Stimulated activated CD8-positive, alpha-beta memory T cell treated with anti-CD3 and anti-CD28 coated beads, Interleukin-4, amount 100 ng/mL, for 1 hour (primary cell): ENCODE data around the gene C11orf54.

ENCODE experiments used
- DNase-seq, 2 donors: peaks; one replicate each; pipeline ENCODE4 v3.0.0-alpha.2; 2020; ENCODE audit warnings: low read depth in 2 of 2, low spot score in 1 of 2

The C11orf54 gene

GRCh38 chr11:93741094-93741881, at the start of gene C11orf54, which contains the start of gene TAF1D:
TSS of gene C11orf54 (plus strand) at chr11:93741672. CDS start at chr11:93747394, 5,722 bp downstream.
TSS of gene TAF1D (minus strand) at chr11:93741495. CDS start at chr11:93739304, 2,191 bp downstream.
- peak; percentile 92 to 93 for DNase-seq

- no peak for DNase-seq
Observed at GRCh38 chr11:93694109-93694508, 47.4 kb upstream of the C11orf54 start.

- DNase-seq, result no peak
Observed at GRCh38 chr11:93694557-93694956, 46.9 kb upstream of the C11orf54 start.

DNA sequence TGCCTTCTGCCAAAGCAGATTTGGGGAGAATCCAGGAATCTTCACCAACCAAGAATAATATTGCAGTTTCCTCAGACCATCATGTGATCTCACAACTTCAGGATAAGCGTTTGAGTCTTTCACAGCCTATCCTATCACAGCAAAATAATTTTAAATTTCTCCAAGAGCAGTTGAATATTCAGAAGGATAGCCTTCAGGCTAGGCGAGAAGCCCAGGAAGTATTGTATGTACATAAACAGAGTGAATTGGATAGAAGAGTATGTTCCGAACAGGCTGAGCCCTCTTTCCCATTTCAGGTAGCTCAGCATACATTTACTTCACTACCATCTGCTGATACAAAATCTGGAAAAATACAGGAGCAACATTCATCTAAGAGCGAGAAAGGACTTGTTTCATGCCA, 43.9 kb upstream of the C11orf54 start:
- no peak for DNase-seq

DNA sequence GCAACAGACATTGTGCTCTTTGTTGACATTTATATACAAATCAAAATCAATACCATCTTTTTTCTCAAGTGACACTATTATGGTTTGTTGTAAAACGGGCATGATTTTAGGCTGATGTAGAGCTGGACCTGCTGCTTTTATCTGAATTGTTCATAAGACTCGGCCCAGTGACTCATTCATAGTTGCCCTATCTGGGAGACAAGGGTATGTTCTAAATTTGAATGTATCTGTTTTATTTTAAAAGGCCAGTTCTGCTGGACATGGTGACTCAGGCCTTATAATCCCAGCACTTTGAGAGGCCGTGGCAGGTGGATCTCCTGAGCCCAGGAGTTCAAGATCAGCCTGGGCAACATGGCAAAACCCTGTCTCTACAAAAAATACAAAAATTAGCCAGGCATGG, 40.6 kb upstream of the C11orf54 start:
- DNase-seq, result no peak

DNA sequence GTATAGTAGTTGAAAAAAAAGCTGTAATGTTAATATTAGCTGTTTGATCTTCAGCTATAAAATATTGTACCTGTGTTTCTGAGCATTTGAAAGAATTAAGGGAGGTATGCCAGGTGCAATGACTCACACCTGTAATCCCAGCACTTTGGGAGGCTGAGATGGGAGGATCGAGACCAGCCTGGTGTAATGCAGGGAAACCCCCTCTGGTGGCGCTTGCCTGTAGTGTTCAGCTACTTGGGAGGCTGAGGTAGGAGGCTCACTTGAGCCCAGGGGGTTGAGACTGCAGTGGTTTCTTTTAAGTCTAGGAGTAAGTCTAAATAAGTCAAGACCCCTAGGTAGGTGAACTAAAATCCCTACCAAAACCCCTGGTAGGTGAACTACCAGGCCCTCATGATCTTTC, 37.2 kb upstream of the C11orf54 start:
- no peak for DNase-seq

- DNase-seq, result no peak
Observed at GRCh38 chr11:93710239-93710638, 31.2 kb upstream of the C11orf54 start.

DNA sequence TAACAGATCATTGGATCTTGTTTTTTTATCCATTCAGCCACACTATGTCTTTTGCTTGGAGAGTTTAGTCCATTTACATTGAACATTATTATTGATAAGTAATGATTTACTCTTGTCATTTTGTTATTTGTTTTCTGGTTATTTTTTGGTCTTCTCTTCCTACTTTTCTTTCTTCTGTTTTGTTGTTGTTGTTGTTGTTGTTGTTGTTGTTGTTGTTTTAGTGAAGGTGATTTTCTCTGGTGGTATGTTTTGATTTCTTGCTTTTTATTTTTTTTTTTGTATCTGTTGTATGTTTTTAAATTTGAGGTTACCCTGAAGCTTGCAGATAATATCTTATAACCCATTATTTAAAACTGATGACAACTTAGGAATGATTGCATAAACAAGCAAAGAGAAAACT, 28.8 kb upstream of the C11orf54 start:
- DNase-seq, result no peak

DNA sequence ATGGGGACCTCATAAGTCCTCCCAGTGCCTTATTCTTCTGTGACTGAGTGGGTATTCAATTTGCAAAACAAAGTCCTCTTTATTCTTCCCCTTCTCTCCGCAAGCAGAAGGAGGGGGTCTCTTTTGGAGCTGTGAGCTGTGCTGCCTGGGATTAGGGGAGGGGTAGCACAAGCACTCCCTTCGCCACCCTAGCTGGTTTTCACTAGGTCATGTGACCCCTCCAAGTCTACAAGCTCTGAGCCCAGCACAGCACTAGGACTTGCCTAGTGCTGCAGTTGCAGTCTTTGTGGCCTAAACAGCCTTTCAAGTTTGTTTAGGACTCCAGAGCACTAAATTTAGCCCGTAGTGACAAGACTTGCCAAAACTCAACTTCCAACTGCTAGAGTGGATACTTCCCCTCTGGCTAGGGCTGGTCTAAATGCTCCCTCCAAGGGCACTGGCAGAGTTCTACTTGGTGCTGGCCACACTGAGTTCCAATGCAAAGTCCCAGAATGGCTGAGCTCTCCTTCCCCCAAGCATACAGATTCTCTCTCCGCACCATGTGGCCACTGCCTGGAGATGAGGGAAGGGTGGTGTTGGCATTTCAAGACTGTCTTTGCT, 25.6 kb upstream of the C11orf54 start:
- no peak for DNase-seq

GRCh38 chr11:93717501-93717900, 24.0 kb upstream of the C11orf54 start:
- DNase-seq, result no peak

- no peak for DNase-seq
Observed at GRCh38 chr11:93718057-93718563, 23.4 kb upstream of the C11orf54 start.

GRCh38 chr11:93719310-93719709, 22.2 kb upstream of the C11orf54 start:
- DNase-seq, result no peak

DNA sequence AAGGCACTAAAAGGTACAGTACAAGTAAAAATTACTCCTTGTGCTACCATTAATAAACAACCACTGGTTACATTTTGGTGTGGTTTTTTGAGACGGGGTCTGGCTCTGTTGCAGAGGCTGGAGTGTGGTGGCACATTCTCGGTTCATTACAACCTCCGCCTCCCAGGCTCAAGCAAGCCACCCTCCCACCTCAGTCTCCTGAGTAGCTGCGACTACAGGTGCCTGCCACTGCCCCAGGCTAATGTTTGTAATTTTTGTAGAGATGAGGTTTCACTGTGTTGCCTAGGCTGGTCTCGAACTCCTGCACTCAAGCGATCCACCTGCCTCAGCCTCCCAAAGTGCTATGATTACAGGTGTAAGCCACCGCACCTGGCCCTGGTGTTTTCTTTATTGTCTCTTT, 20.9 kb upstream of the C11orf54 start:
- no peak for DNase-seq

DNA sequence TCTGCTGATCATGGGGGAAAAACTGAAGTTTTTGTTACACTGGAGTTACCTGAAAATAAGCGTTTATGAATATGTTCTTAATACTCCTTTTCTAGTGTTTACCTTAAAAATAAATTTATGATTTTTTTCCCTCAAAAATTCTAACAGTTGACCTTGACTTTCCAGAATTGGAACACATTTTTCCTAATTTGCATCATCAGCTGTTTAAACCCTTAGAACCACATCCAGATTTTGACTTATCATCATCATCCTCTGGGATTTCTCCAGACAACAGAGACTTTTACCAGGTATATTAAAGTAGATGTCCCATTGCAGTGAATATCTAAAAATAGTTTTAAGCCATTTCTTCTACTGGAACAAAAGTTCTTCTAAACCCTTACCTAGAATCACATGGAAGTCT, 17.4 kb upstream of the C11orf54 start:
- DNase-seq, result no peak

DNA sequence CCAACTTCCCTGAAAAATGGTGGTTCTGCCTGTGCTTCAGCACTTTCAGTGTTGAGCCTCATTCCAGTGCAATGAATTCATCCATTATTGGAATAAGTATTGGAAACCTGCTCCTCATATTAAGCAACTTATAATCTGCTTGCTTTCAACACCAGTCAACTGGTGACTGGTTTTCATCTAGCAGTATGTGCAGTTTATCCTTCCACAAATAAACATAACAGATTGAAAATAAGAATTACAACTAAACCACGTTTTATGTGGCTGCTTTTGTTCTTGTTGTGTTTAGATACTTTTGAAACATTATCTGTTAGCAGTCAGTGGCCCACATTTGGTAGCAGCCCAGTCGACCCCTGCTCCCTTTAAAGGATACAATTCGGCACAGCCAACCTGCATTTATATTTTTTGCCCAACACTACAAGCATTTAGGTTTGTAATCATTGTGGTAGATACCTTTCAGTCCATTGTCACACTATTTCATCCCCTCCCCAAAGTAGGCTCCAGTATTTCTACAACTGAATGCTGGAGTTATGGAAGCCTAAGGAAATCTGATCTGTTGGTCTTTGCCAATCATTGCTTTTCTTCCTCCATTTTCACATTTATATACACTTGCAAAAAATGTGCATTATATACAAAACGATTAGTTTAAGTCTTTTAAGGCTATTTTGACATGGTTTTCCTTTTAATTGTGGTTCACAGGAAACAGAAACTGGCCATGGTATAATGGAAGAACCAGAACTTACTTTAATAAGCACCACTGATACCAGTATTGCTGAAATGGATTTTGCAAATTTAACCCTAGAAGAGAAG, 13.3 kb upstream of the C11orf54 start:
- no peak for DNase-seq

- no peak for DNase-seq
Observed at GRCh38 chr11:93728792-93729128, 12.7 kb upstream of the C11orf54 start.

DNA sequence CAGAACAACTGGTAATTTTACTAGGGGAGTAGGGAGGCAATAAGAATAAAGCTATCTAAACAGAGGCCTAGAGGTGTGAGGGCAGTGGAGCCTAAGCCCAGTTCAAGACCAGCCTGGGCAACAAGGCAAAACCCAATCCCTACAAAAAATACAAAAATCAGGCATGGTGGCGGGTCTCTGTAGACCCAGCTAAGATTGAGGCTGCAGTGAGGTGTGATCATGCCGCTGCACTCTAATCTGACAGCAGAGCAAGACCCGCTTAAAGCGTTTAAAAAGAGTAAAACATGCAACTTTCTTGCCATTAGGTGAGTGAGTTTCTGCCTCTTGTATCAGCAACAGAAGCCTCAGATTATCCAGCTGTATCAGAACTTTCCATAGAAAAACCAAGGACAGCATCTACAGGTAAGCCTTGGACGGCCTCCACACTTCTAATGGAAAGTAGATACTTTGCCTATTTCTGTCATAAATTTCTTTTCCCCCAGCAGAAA, 12.3 kb upstream of the C11orf54 start:
- DNase-seq, result no peak

DNA sequence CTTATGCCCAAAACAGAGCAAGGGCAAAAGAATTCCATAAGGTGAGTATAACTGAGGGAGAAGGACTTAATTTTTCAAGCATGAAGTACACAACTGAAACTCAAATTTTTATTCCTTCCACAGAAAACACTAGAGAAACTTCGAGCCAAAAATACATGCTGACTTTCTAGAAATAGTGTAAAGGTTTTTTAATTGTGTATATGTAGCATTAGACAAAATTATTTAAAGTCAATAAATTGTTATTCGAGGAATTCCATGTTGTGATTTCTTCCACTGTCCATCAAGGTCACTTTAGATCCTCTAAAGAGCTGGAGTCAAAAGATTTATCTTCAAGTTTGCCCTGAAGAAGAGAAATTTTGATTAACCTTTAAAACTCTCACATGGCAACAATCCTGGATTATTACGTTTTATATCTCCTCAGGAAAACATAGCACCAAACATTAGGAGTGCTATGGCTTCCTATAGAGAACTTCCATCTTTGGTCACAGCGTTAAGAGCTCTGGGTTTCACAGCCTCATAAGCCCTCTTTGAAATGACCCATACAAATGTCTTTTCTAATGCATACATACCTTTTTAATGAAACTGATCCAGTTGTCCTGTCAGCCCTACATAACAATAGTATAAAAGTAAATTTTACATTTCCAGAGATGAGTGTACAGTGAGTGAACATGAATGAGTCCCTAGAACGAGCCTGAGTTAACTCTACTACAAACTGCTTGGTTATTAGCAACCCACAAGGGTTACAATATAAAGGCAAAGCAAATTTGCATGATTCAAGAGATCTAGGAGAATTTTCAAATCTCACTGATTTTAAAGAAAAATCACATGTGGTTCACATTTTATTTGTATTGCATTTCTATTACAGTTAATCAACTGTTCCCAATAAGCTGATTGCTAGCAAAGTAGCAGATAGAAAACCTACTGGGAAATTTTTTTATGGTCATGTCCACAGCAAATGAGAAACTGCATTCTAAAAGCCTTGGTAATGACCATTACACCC, 11.1 kb upstream of the C11orf54 start:
- no peak for DNase-seq

DNA sequence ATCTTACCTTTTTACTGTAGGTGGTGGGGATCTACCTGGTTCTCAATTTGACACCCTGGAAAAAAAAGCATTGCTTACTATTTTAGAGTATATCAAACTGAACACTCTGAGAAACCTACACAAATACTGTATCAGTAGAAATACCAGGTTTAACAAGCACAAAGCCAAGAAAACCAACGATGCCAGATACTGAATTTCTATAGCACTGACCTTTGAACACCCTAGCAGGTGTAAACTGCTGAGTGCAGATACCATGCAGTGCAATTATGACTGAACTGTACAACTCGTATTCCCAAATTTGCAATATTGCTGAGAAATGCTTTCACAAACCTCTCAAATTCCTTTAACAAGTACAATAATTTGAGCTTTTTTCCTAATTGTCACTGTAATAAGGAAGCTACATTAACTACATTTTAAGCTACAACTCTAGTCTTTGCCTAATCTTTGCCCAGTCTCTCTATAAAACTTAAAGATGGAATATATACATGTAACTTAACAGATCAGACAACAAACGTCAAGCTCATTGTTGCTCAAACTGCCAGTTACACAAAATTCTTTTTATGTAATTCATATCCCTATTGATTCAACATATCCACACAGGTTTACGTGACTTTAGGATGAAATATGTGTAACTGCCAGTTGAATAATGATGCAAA, 9.1 kb upstream of the C11orf54 start:
- DNase-seq, result no peak

DNA sequence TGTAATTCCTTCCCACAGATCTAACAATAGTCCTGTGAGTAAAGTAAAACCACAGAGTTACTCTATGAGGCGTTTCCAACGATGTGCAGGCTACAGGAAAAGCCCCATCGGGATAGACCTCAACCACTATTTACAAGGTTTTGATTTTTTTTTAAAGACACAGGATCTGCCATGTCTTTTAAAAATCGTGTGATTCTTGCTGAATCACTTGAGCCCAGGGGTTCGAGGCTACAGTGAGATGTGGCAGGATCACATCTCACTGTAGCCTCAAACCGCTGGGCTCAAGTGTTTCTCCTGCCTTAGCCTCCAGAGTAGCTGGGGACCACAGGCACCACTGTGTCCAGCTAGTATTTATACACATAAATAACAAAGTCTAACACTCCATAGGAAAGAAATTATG, 8.0 kb upstream of the C11orf54 start:
- no peak for DNase-seq
